Mucosa of rectum (tissue), 2 donors: Measurements from ENCODE around the gene NCOA6.
"Not testable (repeated sequence)": the region's sequence is repeated elsewhere in the genome, so short reads cannot be mapped to it uniquely, and the experiment has no call there.

Source experiments
- H3K27ac ChIP-seq, 2 donors: one replicate each; pipeline ENCODE4 v1.7.0; 2013; ENCODE audit warnings: inconsistent platforms in 2 of 2, low read depth in 2 of 2, low read length in 2 of 2
- H3K27me3 ChIP-seq, 2 donors: one replicate each; pipeline ENCODE4 v1.7.0; 2013; ENCODE audit warnings: low read length in 2 of 2; ENCODE audit not compliant: control insufficient read depth in 2 of 2, insufficient read depth in 2 of 2
- H3K36me3 ChIP-seq, 2 donors: one replicate each; pipeline ENCODE4 v1.7.0; 2013; ENCODE audit warnings: low read length in 2 of 2; ENCODE audit not compliant: control insufficient read depth in 2 of 2, insufficient read depth in 2 of 2
- H3K4me1 ChIP-seq, 2 donors: one replicate each; pipeline ENCODE4 v1.7.0; 2013; ENCODE audit warnings: low read length in 2 of 2, mild to moderate bottlenecking in 1 of 2; ENCODE audit not compliant: control insufficient read depth in 2 of 2, insufficient read depth in 2 of 2
- H3K4me3 ChIP-seq, 2 donors: one replicate each; pipeline ENCODE4 v1.7.0; 2013; ENCODE audit warnings: low read length in 2 of 2
- H3K9ac ChIP-seq, 2 donors: one replicate each; pipeline ENCODE4 v1.7.0; 2013; ENCODE audit warnings: low read length in 2 of 2, low read depth in 1 of 2, mild to moderate bottlenecking in 1 of 2
- H3K9me3 ChIP-seq, 2 donors: one replicate each; pipeline ENCODE4 v1.7.0; 2013; ENCODE audit warnings: low read length in 2 of 2; ENCODE audit not compliant: control insufficient read depth in 2 of 2
- donor health status: healthy.
- donor health status: Normal muscosa, but diverticular disease.

Gene NCOA6

GRCh38 chr20:34807944-34808465 lies 17.4 kb downstream of the NCOA6 start:
- not testable (repeated sequence) for H3K36me3 ChIP-seq, H3K27me3 ChIP-seq, H3K9ac ChIP-seq, H3K27ac ChIP-seq, H3K4me1 ChIP-seq, H3K9me3 ChIP-seq, H3K4me3 ChIP-seq

- peaks cover 0 to 2% of the 10 kb centered on the region in 2 donors for H3K36me3 ChIP-seq
- no peak overlapping the region for H3K27ac ChIP-seq
- H3K9ac ChIP-seq: no peak overlapping the region
- H3K9me3 ChIP-seq: no peaks in the 10 kb centered on the region
- H3K27me3 ChIP-seq: no peaks in the 10 kb centered on the region
- no peaks in the 10 kb centered on the region for H3K4me1 ChIP-seq
- no peak overlapping the region for H3K4me3 ChIP-seq
Observed at GRCh38 chr20:34806255-34806654, 19.2 kb downstream of the NCOA6 start.

DNA sequence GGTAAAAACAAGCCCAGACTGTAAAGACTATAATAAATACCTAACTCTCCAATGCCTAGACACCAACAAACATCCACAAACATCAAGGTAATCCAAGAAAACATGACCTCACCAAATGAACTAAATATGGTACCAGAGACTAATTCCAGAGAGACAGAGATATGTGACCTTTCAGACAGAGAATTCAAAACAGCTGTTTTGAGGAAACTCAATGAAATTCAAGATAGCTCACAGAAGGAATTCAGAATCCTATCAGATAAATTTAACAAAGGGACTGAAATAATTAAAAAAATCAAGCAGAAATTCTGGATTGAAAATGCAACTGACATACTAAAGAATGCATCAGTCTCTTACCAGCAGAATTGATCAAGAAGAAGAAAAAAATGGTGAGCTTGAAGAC lies 26.6 kb downstream of the NCOA6 start:
- no peaks in the 10 kb centered on the region for H3K9me3 ChIP-seq
- no peaks in the 10 kb centered on the region for H3K4me1 ChIP-seq
- H3K27me3 ChIP-seq: no peaks in the 10 kb centered on the region
- H3K4me3 ChIP-seq: no peak overlapping the region
- no peak overlapping the region for H3K9ac ChIP-seq
- H3K27ac ChIP-seq: no peak overlapping the region
- peaks cover under 1 to 3% of the 10 kb centered on the region in 2 donors for H3K36me3 ChIP-seq

DNA sequence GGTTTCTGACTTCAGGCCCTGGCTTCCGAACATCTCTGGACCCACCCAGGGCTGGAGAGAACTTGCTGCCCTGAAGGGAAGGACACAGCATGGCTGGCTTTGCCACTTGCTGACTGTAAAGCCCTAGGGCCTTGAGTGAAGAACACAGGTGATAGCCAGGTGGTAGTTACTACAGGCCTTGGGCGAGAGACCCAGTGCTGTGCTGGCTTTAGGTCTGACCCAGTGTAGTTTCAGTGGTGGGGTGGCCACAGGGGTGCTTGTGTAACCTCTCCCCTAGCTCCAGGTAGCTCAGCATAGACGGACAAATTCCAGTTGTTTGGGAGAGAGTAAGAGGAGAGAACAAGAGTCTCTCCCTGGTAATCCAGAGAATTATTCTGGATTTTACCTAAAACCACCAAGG lies 27.1 kb downstream of the NCOA6 start:
- Histone ChIP-seq H3K27me3 (no peaks in the 10 kb centered on the region), H3K4me3 (no peak overlapping the region), H3K9me3 (no peaks in the 10 kb centered on the region), H3K9ac (no peak overlapping the region), H3K36me3 (peaks cover 0 to 3% of the 10 kb centered on the region in 2 donors), H3K4me1 (no peaks in the 10 kb centered on the region), H3K27ac (no peak overlapping the region)

DNA sequence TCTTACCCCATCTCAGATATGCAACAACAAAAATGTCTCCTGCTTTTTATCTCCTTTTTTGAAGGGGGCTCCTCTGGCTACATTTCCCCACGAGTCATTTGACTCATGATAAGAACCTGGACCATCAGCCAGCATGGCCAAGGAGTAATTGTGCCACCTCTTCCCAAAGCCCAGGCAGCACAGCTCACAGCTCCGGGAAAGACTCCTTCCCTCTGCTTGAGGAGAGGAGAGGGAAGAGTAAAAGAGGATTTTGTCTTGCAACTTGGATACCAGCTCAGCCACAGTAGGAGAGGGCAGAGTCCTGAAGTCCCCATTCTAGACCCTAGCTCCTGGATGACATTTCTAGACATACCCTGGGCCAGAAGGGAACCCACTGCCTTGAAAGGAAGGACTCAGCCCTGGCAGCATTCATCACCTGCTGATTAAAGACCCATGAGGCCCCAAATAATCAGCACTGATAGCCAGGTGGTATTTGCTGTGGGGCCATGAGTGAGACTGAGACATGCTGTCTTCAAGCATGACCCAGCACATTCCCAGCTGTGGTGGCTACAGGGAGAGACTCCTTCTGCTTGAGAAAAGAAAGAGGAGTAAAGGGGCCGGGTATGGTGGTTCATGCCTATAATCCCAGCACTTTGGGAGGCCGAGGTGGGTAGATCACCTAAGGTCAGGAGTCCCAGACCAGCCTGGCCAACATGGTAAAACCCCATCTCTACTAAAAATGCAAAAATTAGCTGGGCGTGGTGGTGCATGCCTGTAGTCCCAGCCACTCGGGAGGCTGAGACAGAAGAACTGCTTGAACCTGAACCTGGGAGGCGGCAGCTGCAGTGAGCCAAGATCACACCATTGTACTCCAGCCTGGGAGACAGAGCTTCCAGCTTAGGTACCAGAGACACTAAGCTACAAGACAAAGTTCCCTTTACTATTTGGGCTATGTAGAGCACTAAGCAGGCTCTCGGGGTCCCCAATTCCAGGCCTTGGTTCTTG lies 28.1 kb downstream of the NCOA6 start:
- H3K9ac ChIP-seq: no peak overlapping the region
- no peak overlapping the region for H3K27ac ChIP-seq
- no peaks in the 10 kb centered on the region for H3K27me3 ChIP-seq
- no peak overlapping the region for H3K4me3 ChIP-seq
- no peaks in the 10 kb centered on the region for H3K9me3 ChIP-seq
- H3K36me3 ChIP-seq: peaks cover 0 to 3% of the 10 kb centered on the region in 2 donors
- no peaks in the 10 kb centered on the region for H3K4me1 ChIP-seq

DNA sequence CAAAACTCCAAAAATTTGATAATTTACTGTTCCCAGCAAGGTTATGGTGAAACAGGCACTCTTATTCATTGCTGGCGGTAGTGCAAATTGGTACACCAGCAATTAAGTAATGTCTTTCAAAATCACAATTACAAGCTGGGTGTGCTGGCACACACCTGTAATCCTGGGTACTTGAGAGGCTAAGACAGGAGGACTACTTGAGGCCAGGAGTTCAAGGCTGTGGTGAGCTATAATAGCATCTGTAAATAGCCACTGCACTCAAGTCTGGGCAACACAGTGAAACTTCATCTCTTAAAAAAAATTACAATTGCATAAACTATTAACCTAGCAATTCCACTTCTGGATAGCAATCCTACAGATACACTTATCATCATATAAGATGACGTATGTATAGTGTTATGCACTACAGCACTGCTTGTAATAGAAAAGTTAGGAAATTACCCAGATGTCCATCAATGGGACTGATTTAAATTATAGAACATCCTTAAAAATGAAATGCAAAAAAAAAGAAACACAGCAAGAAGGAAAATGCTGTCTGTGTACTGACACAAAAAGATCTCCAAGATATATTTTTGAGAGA lies 31.4 kb downstream of the NCOA6 start:
- Histone ChIP-seq H3K9me3 (no peaks in the 10 kb centered on the region), H3K4me1 (peaks cover 0 to 7% of the 10 kb centered on the region in 2 donors), H3K36me3 (peaks cover 3 to 8% of the 10 kb centered on the region in 2 donors), H3K27ac (no peak overlapping the region), H3K4me3 (no peak overlapping the region), H3K27me3 (no peaks in the 10 kb centered on the region), H3K9ac (no peak overlapping the region)

DNA sequence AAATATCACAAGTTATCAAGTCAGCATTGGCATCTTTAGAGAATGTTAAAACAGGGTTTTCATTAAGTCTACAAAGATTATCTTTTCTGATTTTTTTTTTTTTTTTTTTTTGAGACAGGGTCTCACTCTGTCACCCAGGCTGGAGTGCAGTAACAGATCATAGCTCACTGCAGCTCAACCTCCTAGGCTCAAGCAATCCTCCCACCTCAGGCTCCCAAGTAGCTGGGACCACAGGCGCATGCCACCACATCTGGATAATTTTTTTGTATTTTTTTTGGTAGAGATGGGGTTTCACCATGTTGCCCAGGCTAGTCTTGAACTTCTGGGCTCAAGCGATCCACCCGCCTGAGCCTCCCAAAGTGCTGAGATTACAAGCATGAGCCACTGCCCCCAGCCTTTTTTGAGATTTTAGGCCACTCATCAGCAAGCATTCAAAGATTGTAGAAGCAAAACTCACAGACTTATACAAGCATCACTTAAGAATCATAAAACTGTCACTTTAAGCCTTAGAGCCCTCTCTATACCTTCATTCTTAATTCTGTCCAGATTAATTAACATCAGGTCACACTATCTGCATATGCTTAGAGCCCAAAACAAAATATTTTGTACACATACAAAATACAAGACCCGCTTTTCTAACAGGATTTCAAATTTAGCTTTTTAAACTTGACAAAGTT lies 32.6 kb downstream of the NCOA6 start:
- H3K4me3 ChIP-seq: no peak overlapping the region
- no peak overlapping the region for H3K27ac ChIP-seq
- no peaks in the 10 kb centered on the region for H3K27me3 ChIP-seq
- peaks cover 0 to 7% of the 10 kb centered on the region in 2 donors for H3K4me1 ChIP-seq
- H3K9me3 ChIP-seq: no peaks in the 10 kb centered on the region
- no peak overlapping the region for H3K9ac ChIP-seq
- H3K36me3 ChIP-seq: peaks cover 0 to 12% of the 10 kb centered on the region in 2 donors

- H3K9ac ChIP-seq: no peak overlapping the region
- no peak overlapping the region for H3K27ac ChIP-seq
- no peaks in the 10 kb centered on the region for H3K27me3 ChIP-seq
Observed at GRCh38 chr20:34791289-34792020, 34.0 kb downstream of the NCOA6 start.

GRCh38 chr20:34781220-34781619 lies 44.2 kb downstream of the NCOA6 start:
- Histone ChIP-seq H3K4me1 (no peaks in the 10 kb centered on the region), H3K9me3 (no peaks in the 10 kb centered on the region), H3K4me3 (no peak overlapping the region), H3K27ac (no peak overlapping the region), H3K27me3 (no peaks in the 10 kb centered on the region), H3K36me3 (peaks cover 11% of the 10 kb centered on the region in 2 donors), H3K9ac (no peak overlapping the region)

More at GRCh38 chr20:34791289-34792020, 34.0 kb downstream of the NCOA6 start:
- Histone ChIP-seq H3K9me3 (no peaks in the 10 kb centered on the region), H3K36me3 (peaks cover 0 to 14% of the 10 kb centered on the region in 2 donors), H3K4me3 (no peak overlapping the region), H3K4me1 (peaks cover 0 to 7% of the 10 kb centered on the region in 2 donors)
